BJ (cell line): ENCODE results near the gene MYLK. TPM values are rescaled to one million over a fixed set of nuclear protein-coding genes. Genes with fewer than 3 reads are reported as not detected.

Source experiments
- CTCF ChIA-PET: fragments of 350-600 bp; formaldehyde crosslinking; extraction: SDS; loops from one replicate; lab custom pipeline; 2021; ENCODE audit warnings: antibody characterized with exemption, inconsistent platforms; lab: Yijun Ruan, JAX
- POLR2A ChIA-PET: fragments of 300-600 bp; sonication (Branson Sonifier 250); formaldehyde crosslinking; extraction: SDS; loops from one replicate; lab custom pipeline; 2021; ENCODE audit warnings: antibody characterized with exemption; lab: Charles Lee
- DNase-seq: peaks from one replicate; pipeline ENCODE4 v3.0.0-alpha.2; 2011; ENCODE audit warnings: low read depth
- H3K27me3 ChIP-seq: 2 replicates; pipeline ENCODE4 v1.6.0; 2011; ENCODE audit warnings: low read length; ENCODE audit not compliant: control insufficient read depth, insufficient read depth
- H3K36me3 ChIP-seq: 2 replicates; pipeline ENCODE4 v1.5.1; 2011; ENCODE audit warnings: low read length; ENCODE audit not compliant: control insufficient read depth, insufficient read depth
- H3K4me3 ChIP-seq: 2 replicates; pipeline ENCODE4 v1.5.1; 2011; ENCODE audit warnings: low read depth, mild to moderate bottlenecking, control low read depth, low read length
- polyA plus RNA-seq: library from polyadenylated mRNA; depleted of rRNA; stranded (reverse); fragments of >200 nt; gene quantifications from 2 replicates; pipeline ENCODE4 v1.2.3, GENCODE V29; 2011
- TF ChIP-seq, protein P1 (sequence below): IDR thresholded peaks from 2 replicates; pipeline ENCODE4 v1.5.1; 2011; ENCODE audit warnings: low read depth, mild to moderate bottlenecking, control low read depth, inconsistent platforms, low read length, moderate library complexity; ENCODE audit not compliant: insufficient read depth

The MYLK gene
- polyA plus RNA-seq, 1 experiment = 734 TPM

DNA sequence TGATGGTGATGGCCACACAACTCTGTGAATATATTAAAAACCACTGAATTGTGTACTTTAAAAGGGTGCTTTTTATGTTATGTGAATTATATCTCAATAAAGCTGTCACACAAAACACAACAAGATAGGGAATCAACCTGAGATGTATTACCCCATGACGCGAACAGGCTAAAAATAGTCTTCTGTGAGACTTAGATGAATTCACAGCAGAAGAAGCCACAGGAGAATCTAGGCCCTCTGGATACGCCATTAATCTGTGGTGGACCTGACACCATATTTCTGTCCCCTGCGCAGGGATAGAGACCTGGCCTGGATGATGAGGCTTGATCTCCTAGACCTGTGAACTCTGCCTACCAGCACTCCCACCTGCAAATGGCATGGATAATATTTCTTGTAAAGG, 153.3 kb downstream of the MYLK start:
- Histone ChIP-seq H3K4me3 (no peak overlapping the region), H3K36me3 (peaks cover 26% of the 10 kb centered on the region), H3K27me3 (no peaks in the 10 kb centered on the region)
- CTCF ChIA-PET = no interaction called here
- TF ChIP-seq, protein P1, sequence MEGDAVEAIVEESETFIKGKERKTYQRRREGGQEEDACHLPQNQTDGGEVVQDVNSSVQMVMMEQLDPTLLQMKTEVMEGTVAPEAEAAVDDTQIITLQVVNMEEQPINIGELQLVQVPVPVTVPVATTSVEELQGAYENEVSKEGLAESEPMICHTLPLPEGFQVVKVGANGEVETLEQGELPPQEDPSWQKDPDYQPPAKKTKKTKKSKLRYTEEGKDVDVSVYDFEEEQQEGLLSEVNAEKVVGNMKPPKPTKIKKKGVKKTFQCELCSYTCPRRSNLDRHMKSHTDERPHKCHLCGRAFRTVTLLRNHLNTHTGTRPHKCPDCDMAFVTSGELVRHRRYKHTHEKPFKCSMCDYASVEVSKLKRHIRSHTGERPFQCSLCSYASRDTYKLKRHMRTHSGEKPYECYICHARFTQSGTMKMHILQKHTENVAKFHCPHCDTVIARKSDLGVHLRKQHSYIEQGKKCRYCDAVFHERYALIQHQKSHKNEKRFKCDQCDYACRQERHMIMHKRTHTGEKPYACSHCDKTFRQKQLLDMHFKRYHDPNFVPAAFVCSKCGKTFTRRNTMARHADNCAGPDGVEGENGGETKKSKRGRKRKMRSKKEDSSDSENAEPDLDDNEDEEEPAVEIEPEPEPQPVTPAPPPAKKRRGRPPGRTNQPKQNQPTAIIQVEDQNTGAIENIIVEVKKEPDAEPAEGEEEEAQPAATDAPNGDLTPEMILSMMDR = no peak
- DNase-seq = no peak
- POLR2A ChIA-PET = no interaction called here

DNA sequence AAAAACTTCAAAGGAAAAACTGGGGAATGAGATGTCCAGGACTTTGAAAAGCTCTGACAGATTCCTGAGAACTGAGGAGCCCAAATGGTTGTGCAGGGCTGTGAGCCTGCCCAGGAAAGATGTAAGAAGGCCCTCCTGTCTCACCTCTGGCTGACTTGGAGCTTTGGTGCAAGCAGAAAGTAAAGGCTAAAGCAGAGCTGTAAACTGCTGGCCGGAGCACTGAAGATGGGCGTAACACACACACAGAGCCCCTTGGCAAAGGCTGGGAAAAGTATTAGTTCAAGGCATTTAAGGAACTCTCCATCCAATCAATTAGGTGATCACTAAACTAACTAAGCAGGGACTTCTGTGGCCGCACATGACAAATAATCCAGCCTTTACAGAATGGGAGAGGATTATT, 155.1 kb downstream of the MYLK start:
- POLR2A ChIA-PET = no interaction called here
- Histone ChIP-seq H3K36me3 (peaks cover 26% of the 10 kb centered on the region), H3K27me3 (no peaks in the 10 kb centered on the region), H3K4me3 (no peak overlapping the region)
- no peak for DNase-seq
- CTCF ChIA-PET = interaction anchor here (0.9 to 2.1 kb wide), 5 partner anchors 10 to 105 kb away, joined by 3 to 5 read pairs (median 5); no protein-coding TSS in a partner anchor
- TF ChIP-seq, protein P1 = no peak

DNA sequence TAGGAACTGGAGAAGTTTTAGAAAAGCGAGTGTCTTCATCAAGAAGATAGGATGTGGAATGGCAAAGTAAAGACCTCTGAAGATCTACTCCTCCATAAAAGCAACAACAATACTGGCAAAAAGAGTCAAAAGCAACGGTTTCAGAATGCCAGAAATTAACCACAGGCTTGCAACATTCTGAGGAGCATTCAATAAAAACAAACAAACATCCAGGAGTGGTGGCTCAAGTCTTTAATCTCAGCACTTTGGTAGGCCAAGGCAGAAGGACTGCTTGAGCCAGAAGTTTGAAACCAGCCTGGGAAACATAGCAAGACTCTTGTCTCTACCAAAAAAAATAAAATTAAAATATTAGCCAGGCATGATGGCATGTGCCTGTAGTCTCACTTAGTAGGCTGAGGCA, 156.1 kb downstream of the MYLK start:
- H3K27me3 ChIP-seq = no peaks in the 10 kb centered on the region
- POLR2A ChIA-PET = interaction anchor here (0.6 kb wide), 1 partner anchor 79 kb away, joined by 3 read pairs; no protein-coding TSS in a partner anchor
- TF ChIP-seq, protein P1 = no peak

DNA sequence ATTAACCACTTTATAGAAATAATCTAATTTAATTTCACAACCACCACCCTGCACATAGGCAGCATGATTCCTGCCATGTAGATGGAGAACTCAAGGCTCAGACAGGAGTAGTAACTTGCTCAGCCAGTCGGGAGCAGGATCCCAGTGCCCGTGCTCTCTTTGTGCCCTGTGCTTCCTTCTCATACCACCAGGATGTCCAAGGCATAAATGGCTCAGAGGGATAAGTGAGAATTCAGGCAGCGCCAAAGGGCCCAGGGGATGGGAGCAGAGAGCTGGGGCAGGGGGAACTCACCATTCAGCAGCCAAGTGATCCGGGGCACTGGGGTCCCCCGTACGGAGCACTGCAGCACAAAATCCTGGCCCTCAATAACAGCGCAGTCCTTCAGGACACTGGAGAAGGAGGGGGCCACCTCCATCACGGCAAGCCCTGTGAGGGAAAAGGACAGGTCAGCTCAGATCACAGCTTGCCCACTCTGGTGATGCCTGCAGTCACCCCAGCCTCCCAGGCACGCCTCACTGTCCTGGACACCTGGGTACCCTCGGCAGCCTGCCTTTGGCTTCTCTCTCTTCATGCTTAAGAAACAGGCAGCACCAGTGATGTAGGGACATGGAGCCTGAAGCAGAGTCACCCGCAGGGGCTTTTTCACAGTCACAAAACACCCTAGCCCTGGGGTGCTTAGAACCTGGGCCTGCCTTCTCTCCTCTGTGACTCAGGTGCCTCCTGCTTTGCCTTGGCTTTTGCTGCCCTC, 158.3 kb downstream of the MYLK start:
- CTCF ChIA-PET = interaction anchor here (0.6 to 4.9 kb wide), 3 partner anchors 73 to 264 kb away, joined by 3 to 28 read pairs (median 5); no protein-coding TSS in a partner anchor
- Histone ChIP-seq H3K27me3 (no peaks in the 10 kb centered on the region), H3K36me3 (peaks cover 25% of the 10 kb centered on the region), H3K4me3 (no peak overlapping the region)
- TF ChIP-seq, protein P1 = no peak
- POLR2A ChIA-PET = no interaction called here
- DNase-seq = no peak

More for the DNA sequence above, 156.1 kb downstream of the MYLK start:
- no peak overlapping the region for H3K4me3 ChIP-seq
- CTCF ChIA-PET = interaction anchor here (0.5 to 2.1 kb wide), 7 partner anchors 9 to 258 kb away, joined by 3 to 5 read pairs (median 3); no protein-coding TSS in a partner anchor
- DNase-seq = no peak
- H3K36me3 ChIP-seq = peaks cover 21% of the 10 kb centered on the region

DNA sequence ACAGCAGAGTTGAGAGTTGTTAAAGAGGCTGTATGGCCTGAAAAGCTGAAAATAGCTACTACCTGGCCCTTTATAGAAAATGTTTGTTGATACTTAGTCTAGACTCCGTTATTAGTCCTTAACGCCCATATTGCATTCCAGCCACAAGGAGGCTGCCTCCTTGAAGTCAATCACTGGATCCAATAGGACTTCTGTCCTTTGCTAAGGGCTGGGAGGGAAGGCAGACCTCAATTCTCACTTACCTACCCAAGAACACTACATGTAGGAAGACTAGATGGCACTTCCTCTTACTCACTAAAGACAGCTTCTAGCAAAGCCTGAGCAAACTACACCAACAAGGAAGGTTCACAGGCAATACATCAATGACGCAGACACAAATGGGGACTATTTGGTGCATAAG, 159.8 kb downstream of the MYLK start:
- TF ChIP-seq, protein P1 = peak; percentile 55
- H3K36me3 ChIP-seq = peaks cover 27% of the 10 kb centered on the region

More for the DNA sequence above, 159.8 kb downstream of the MYLK start:
- ChIA-PET POLR2A (interaction anchor here (0.6 kb wide), 1 partner anchor 152 kb away, joined by 24 read pairs; no protein-coding TSS in a partner anchor), CTCF (interaction anchor here (0.6 to 4.9 kb wide), 20 partner anchors 10 to 163 kb away, joined by 3 to 28 read pairs (median 4); no protein-coding TSS in a partner anchor)
- H3K27me3 ChIP-seq = no peaks in the 10 kb centered on the region
- DNase-seq = no peak
- H3K4me3 ChIP-seq = no peak overlapping the region
